Effector memory CD4-positive, alpha-beta T cell (primary cell): Measurements from ENCODE around the gene HABP2.

Source experiments
- DNase-seq, 3 donors: peaks; one replicate each; pipeline ENCODE4 v3.0.0-alpha.2; 2020
- H3K27ac ChIP-seq: 2 replicates; pipeline ENCODE4 v1.7.0; 2013; ENCODE audit warnings: mild to moderate bottlenecking, low read length, moderate library complexity; ENCODE audit not compliant: insufficient read depth, poor library complexity, severe bottlenecking
- H3K27me3 ChIP-seq: replicated peaks from 2 replicates; pipeline ENCODE4 v1.7.0; 2013; ENCODE audit warnings: mild to moderate bottlenecking, low read length; ENCODE audit not compliant: insufficient read depth, control insufficient read depth, poor library complexity, severe bottlenecking
- H3K36me3 ChIP-seq: 2 replicates; pipeline ENCODE4 v1.7.0; 2013; ENCODE audit warnings: mild to moderate bottlenecking, low read length, moderate library complexity; ENCODE audit not compliant: control insufficient read depth, insufficient read depth
- H3K4me1 ChIP-seq: 2 replicates; pipeline ENCODE4 v1.7.0; 2013; ENCODE audit warnings: low read length, mild to moderate bottlenecking; ENCODE audit not compliant: control insufficient read depth, insufficient read depth, poor library complexity, severe bottlenecking
- H3K4me3 ChIP-seq: 2 replicates; pipeline ENCODE4 v1.7.0; 2013; ENCODE audit warnings: low read length, low read depth, mild to moderate bottlenecking; ENCODE audit not compliant: insufficient read depth, poor library complexity, severe bottlenecking
- H3K9me3 ChIP-seq: 2 replicates; pipeline ENCODE4 v1.7.0; 2013; ENCODE audit warnings: mild to moderate bottlenecking, low read length, moderate library complexity; ENCODE audit not compliant: control insufficient read depth

The HABP2 gene

DNA sequence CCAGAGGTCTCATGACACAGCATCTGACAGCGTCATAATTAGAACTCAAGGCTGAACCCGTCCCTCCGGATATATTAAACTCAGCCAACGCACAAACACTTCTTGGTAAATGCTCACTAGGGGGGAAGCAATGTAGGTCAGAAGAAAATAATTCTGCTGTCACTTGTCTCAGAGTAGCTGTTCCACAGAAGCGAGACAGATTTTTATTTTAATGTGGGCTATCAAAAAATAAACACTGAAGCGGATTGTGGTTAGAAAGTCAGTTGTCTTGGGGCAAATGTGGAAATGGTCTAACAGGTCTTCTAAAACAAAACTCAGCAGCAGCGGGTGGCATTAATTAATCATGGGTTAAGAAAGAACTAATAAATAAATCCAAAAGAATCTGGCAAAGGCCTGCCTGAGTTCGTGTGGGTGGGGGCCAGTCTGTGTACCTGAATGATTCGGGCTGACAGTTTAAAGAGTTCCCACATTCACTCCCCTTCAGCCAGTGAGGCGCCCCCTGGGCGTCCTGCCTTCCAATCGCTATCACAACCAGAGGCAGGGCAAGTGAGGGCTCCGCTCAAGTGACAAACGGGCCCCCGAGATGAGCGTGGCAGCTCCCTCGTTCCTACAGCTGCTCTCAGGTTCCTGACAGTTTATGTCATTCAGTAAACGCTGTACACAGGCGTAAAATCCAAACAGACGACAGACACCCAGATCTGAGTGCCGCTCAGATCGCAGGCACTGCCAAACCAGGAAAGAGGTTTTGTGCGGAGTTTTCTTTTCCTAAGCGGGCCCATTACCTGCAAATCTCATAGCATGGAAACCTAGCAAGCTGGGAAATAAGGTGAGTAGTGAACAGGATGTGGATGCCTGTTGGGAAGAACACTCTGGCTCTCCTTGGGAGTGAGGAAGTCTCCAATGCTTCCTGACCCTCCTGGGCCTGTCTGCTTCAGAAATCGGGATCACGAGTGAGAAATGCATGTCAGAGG lies 58.1 kb downstream of the HABP2 start:
- no peaks in the 10 kb centered on the region for H3K36me3 ChIP-seq
- H3K9me3 ChIP-seq = no peaks in the 10 kb centered on the region
- DNase-seq = no peak
- no peak overlapping the region for H3K27ac ChIP-seq
- no peaks in the 10 kb centered on the region for H3K27me3 ChIP-seq
- H3K4me3 ChIP-seq = no peak overlapping the region
- H3K4me1 ChIP-seq = no peaks in the 10 kb centered on the region

DNA sequence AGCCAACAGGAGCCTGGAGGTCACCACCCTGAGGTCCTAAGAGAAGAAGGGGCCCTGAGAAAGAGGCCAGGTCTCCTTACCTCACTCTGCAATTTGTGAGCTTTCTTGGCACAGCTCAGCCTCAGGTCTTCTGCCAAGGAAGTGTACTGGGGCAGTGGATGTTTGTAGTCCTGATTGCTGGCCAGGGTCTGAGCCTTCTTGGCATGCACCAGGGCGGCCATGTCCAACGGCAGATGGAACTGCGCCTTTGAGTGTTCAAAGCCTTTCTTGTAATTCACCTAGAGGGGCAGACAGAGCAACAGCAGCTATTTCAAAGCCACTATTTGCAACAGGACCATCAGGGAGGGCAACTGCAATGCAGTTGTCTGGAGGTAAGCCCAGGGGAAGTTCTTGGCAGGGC lies 59.3 kb downstream of the HABP2 start:
- Histone ChIP-seq H3K4me3 (no peak overlapping the region), H3K27ac (no peak overlapping the region), H3K4me1 (no peaks in the 10 kb centered on the region), H3K36me3 (no peaks in the 10 kb centered on the region), H3K27me3 (no peaks in the 10 kb centered on the region), H3K9me3 (no peaks in the 10 kb centered on the region)
- no peak for DNase-seq

DNA sequence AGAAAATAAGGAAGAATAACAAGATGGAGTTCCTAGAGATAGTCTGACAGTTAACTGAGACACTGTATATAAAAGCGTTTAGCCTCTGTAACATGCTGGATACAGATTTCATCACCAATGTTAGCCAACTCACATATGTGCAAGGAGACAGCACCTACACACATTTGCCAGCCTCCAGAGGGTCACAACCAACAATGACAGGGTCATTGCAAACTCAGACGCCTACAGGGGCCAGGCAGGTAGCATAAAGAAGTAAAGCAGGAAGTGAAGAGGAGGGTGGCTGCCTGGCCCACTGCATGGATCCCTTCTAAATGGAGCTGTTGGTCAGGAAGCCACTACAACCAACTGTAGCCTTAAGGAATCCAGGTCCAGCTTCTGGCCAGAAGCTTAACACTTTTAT lies 60.6 kb downstream of the HABP2 start:
- no peaks in the 10 kb centered on the region for H3K27me3 ChIP-seq
- H3K9me3 ChIP-seq = no peaks in the 10 kb centered on the region
- H3K27ac ChIP-seq = no peak overlapping the region
- DNase-seq = no peak
- no peak overlapping the region for H3K4me3 ChIP-seq
- H3K36me3 ChIP-seq = no peaks in the 10 kb centered on the region
- no peaks in the 10 kb centered on the region for H3K4me1 ChIP-seq

DNA sequence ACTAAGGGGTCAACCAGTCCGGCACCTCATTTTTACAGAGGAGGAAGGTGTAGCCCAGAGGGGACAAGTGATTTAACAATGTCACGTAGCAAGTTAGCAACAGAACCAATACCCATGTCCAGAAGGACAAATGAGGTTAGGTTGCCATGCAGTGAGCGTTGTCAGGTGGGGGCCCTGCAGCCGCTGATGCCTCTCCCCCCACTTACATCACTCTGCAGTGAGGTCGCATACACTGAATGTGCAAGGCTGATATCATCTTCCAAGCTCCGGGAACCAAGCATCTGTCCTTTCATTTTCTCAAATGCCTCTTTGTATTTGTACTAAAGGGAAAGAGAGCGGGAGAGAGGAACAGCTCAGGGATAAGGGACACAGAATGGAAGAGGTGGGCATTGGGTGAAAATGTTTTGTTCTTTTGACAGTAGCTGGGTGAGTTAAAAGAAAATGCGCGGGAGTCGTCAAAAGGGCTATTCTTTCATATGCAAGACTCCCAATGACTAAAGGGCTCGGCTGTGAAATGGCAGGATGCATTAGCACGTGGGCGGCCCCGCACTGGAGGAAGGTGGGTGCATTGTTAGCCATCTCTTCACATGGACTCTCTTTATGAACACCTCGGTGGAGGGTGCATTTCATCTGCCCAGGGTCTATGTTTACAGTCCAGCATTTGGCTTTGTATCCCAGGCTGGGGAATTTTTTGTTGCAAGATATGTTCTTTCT lies 61.3 kb downstream of the HABP2 start:
- H3K27me3 ChIP-seq = no peaks in the 10 kb centered on the region
- no peak overlapping the region for H3K4me3 ChIP-seq
- no peaks in the 10 kb centered on the region for H3K9me3 ChIP-seq
- H3K36me3 ChIP-seq = no peaks in the 10 kb centered on the region
- H3K4me1 ChIP-seq = no peaks in the 10 kb centered on the region
- no peak overlapping the region for H3K27ac ChIP-seq
- no peak for DNase-seq

DNA sequence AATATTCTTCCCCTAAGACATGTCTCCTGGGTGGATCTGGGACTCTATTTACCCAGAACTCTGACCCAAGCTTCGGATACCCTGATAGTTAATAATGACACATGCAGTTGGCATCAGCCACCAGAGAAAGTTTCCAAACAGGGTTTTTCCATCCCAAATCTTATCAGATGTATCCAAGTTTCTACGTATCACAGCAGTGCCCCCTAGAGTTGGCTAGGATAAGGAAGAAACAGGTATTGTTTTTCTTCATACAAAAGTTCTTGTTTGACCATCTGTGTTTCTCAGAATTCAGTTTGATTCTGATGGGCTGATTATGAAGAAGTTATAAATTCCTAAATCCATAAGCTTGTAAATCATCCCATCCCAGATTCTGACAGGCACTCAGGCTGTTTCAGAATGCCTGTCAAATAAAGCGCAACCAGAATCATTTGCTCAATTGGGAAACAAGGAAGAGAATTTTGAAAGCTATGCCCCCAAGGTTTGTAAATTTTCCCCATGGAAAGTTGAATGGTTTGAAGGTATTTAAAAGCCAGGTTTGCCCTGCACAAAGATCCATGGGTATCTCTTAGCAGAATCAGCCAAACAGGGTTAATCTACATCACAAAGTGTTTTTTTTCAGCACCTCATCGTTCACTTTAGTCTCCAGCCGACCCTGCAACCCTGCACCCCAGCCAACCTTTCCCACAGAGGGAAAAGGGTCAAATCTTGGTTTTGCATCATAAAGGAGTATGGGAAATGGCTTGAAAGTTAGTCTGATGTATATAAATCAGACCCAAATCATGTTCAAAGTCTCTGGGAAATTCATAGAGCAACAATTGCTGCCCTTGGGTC lies 63.6 kb downstream of the HABP2 start:
- no peak for DNase-seq
- H3K27me3 ChIP-seq = no peaks in the 10 kb centered on the region

DNA sequence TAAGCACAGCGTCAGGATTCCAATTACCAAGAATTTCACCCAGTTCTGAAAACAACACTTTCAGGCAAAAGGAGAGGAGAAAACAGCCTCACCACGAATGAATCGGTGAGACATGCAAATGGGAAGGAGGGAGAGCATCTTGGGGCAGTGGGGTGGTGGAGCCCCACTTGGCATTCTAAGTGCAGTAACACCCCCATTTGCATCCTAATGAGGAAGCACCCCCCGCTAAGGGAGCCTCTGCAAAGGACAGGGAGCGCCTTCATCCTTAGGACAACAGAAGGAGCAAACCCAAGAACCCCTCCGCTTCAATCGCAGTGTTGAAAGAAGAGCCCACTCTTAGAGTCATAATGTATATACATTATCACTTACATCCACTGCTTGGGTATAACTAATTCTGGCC lies 64.2 kb downstream of the HABP2 start:
- Histone ChIP-seq H3K36me3 (no peaks in the 10 kb centered on the region), H3K9me3 (no peaks in the 10 kb centered on the region), H3K4me1 (no peaks in the 10 kb centered on the region), H3K27ac (no peak overlapping the region), H3K4me3 (no peak overlapping the region), H3K27me3 (no peaks in the 10 kb centered on the region)
- DNase-seq = no peak

More for the DNA sequence above, 63.6 kb downstream of the HABP2 start:
- Histone ChIP-seq H3K4me3 (no peak overlapping the region), H3K36me3 (no peaks in the 10 kb centered on the region), H3K27ac (no peak overlapping the region), H3K9me3 (no peaks in the 10 kb centered on the region), H3K4me1 (no peaks in the 10 kb centered on the region)

DNA sequence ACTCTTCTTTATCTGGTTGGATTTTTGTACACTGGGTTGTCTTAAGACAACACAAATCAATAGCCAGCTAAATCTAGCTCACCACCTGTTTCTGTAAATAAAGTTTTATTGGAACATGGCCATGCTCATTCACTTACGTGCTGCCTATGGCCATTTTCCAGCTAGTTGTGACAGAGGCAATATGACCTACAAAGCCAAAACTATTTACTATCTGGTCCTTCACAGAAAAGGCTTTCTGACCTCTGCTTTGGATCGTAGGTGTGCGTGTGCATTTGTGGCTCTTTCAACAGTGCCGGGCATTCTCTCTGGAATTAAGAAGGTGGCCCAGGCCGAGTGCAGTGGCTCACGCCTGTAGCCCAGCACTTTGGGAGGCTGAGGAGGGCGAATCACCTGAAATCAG lies 65.5 kb downstream of the HABP2 start:
- no peak overlapping the region for H3K27ac ChIP-seq
- no peaks in the 10 kb centered on the region for H3K36me3 ChIP-seq
- DNase-seq = no peak
- no peaks in the 10 kb centered on the region for H3K27me3 ChIP-seq
- H3K9me3 ChIP-seq = no peaks in the 10 kb centered on the region
- no peak overlapping the region for H3K4me3 ChIP-seq
- H3K4me1 ChIP-seq = no peaks in the 10 kb centered on the region

DNA sequence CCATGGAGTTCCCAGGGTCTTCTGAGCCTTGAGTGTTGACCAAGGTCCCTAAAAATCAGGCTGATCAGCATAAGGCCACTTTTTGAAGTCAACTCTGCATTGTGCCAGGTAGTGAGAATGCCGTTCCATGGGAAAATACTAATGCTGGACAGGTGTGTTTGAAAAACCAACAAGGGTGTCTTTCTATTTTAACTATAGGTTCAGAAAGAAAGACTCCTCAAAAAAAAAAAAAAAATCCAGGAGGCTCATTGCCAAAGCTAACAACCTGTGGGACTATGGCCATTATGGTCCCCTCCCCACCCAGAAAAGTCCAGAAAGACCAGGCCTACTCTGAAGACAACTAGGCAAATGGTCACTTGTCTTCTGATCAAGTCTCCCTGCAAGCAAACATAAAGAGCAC lies 66.5 kb downstream of the HABP2 start:
- Histone ChIP-seq H3K9me3 (no peaks in the 10 kb centered on the region), H3K36me3 (no peaks in the 10 kb centered on the region), H3K27ac (no peak overlapping the region), H3K4me3 (no peak overlapping the region), H3K27me3 (no peaks in the 10 kb centered on the region), H3K4me1 (no peaks in the 10 kb centered on the region)
- no peak for DNase-seq

DNA sequence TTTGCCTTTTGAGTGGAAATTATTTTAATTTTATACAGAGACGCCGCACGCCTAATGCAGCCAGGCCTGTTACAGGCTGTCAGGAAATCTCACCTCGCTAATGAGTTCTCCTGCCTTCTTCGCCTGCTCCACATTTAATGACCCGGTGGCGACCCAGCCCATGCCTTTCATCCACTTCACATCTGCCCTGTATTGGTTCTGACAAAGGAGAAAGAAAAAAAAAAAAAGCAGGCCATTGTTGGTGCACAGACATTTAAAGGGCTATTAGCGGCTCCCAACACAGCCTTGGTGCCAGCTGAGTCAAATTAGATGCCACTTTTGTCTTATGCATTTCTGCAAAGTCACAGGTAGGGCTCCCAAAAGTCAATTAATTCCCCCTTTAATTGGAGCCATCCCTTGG lies 67.7 kb downstream of the HABP2 start:
- Histone ChIP-seq H3K27me3 (no peaks in the 10 kb centered on the region), H3K9me3 (no peaks in the 10 kb centered on the region)
- DNase-seq = no peak

More for the DNA sequence above, 67.7 kb downstream of the HABP2 start:
- no peaks in the 10 kb centered on the region for H3K36me3 ChIP-seq
- H3K4me3 ChIP-seq = no peak overlapping the region
- H3K4me1 ChIP-seq = no peaks in the 10 kb centered on the region
- no peak overlapping the region for H3K27ac ChIP-seq
